IMR-90 (cell line): ENCODE measurements around the gene CCDC40. TPM values are rescaled to one million over a fixed set of nuclear protein-coding genes. Genes with fewer than 3 reads are reported as not detected.

Experiments used
- ATAC-seq: fragments of 200-7000 bp; cut with Tn5 transposase; 2 replicates; pipeline ENCODE4 v1.9.1; 2020; ENCODE audit warnings: low read depth, mild to moderate bottlenecking, moderate library complexity
- BruUV-seq: library from RNA; stranded (reverse); fragments of 400-500 nt; replicated peaks from 2 replicates; lab custom pipeline; 2021; lab: Mats Ljungman, UMichigan
- CTCF ChIA-PET: fragments of 300-600 bp; formaldehyde crosslinking; extraction: SDS; loops from one replicate; lab custom pipeline; 2021; ENCODE audit warnings: antibody characterized with exemption; lab: Yijun Ruan, JAX
- POLR2A ChIA-PET: fragments of 300-600 bp; sonication (Branson Sonifier 250); formaldehyde crosslinking; loops from one replicate; lab custom pipeline; 2022; ENCODE audit warnings: antibody characterized with exemption; ENCODE audit not compliant: unreplicated experiment; lab: Charles Lee
- DNase-seq: peaks from one replicate; pipeline ENCODE4 v3.0.0; 2013
- H2AFZ ChIP-seq: replicated peaks from 2 replicates; pipeline ENCODE3; 2013; ENCODE audit warnings: low read length, mild to moderate bottlenecking; ENCODE audit not compliant: poor library complexity
- H2AK5ac ChIP-seq: 2 replicates; pipeline ENCODE4 v1.6.1; 2013; ENCODE audit warnings: low read depth, low read length, inconsistent platforms
- H2AK9ac ChIP-seq: replicated peaks from 2 replicates; pipeline ENCODE3; 2013; ENCODE audit warnings: mild to moderate bottlenecking, low read depth, low read length, moderate library complexity; ENCODE audit not compliant: poor library complexity
- H2BK120ac ChIP-seq: 2 replicates; pipeline ENCODE4 v1.6.1; 2013; ENCODE audit warnings: low read depth, low read length, inconsistent platforms
- H2BK15ac ChIP-seq: 3 replicates; pipeline ENCODE4 v1.6.1; 2013; ENCODE audit warnings: low read depth, low read length, inconsistent platforms
- H2BK20ac ChIP-seq: 2 replicates; pipeline ENCODE4 v1.6.1; 2013; ENCODE audit warnings: low read depth, mild to moderate bottlenecking, inconsistent platforms, low read length, moderate library complexity
- H2BK5ac ChIP-seq: 2 replicates; pipeline ENCODE4 v1.6.1; 2013; ENCODE audit warnings: mild to moderate bottlenecking, low read depth, low read length, inconsistent platforms; ENCODE audit not compliant: poor library complexity, severe bottlenecking
- H3K14ac ChIP-seq: replicated peaks from 2 replicates; pipeline ENCODE4 v1.6.1; 2013; ENCODE audit warnings: low read depth, low read length, inconsistent platforms
- H3K18ac ChIP-seq: 2 replicates; pipeline ENCODE4 v1.6.1; 2013; ENCODE audit warnings: low read depth, low read length, control low read depth
- H3K23ac ChIP-seq: 2 replicates; pipeline ENCODE4 v1.6.1; 2013; ENCODE audit warnings: low read depth, low read length, inconsistent platforms
- H3K27ac ChIP-seq: 2 replicates; pipeline ENCODE4 v1.5.1; 2013; ENCODE audit warnings: mild to moderate bottlenecking, control low read depth, low read length; ENCODE audit not compliant: insufficient read depth
- H3K27me3 ChIP-seq: 2 replicates; pipeline ENCODE4 v1.6.1; 2013; ENCODE audit warnings: low read length; ENCODE audit not compliant: control insufficient read depth, insufficient read depth
- H3K36me3 ChIP-seq: 2 replicates; pipeline ENCODE4 v1.6.1; 2013; ENCODE audit warnings: low read length, mixed read lengths; ENCODE audit not compliant: control insufficient read depth, insufficient read depth
- H3K4ac ChIP-seq: 2 replicates; pipeline ENCODE4 v1.6.1; 2013; ENCODE audit warnings: low read depth, low read length, inconsistent platforms
- H3K4me1 ChIP-seq: 2 replicates; pipeline ENCODE4 v1.6.1; 2013; ENCODE audit warnings: low read length, mixed read lengths; ENCODE audit not compliant: control insufficient read depth, insufficient read depth
- H3K4me2 ChIP-seq: 2 replicates; pipeline ENCODE4 v1.6.1; 2013; ENCODE audit warnings: low read depth, mild to moderate bottlenecking, control low read depth, low read length, moderate library complexity
- H3K4me3 ChIP-seq: 2 replicates; pipeline ENCODE4 v1.5.1; 2013; ENCODE audit warnings: low read depth, mild to moderate bottlenecking, control low read depth, low read length, moderate library complexity; ENCODE audit not compliant: insufficient read depth
- H3K56ac ChIP-seq: 2 replicates; pipeline ENCODE4 v1.6.1; 2013; ENCODE audit warnings: low read length, inconsistent platforms; ENCODE audit not compliant: insufficient read depth; ENCODE audit errors: extremely low read depth
- H3K79me1 ChIP-seq, 2 experiments: 2 replicates each; pipeline ENCODE4 v1.6.1; 2013; ENCODE audit warnings: low read length in 2 of 2, inconsistent platforms in 1 of 2, low read depth in 1 of 2
- H3K9ac ChIP-seq: 2 replicates; pipeline ENCODE4 v1.6.1; 2013; ENCODE audit warnings: low read depth, low read length, control low read depth
- H3K9me1 ChIP-seq: 2 replicates; pipeline ENCODE4 v1.6.1; 2013; ENCODE audit warnings: low read length, inconsistent platforms; ENCODE audit not compliant: insufficient read depth
- H3K9me3 ChIP-seq: 2 replicates; pipeline ENCODE4 v1.6.1; 2013; ENCODE audit warnings: low read length; ENCODE audit not compliant: control insufficient read depth, insufficient read depth
- H4K20me1 ChIP-seq: 2 replicates; pipeline ENCODE4 v1.6.1; 2013; ENCODE audit warnings: low read length, inconsistent platforms; ENCODE audit not compliant: insufficient read depth
- H4K5ac ChIP-seq: 2 replicates; pipeline ENCODE4 v1.6.1; 2013; ENCODE audit warnings: mild to moderate bottlenecking, low read depth, low read length, control low read depth
- H4K8ac ChIP-seq, 2 experiments: 2 replicates each; pipeline ENCODE4 v1.6.1; 2013; ENCODE audit warnings: low read depth in 2 of 2, low read length in 2 of 2, control low read depth in 1 of 2, inconsistent platforms in 1 of 2
- H4K91ac ChIP-seq: 2 replicates; pipeline ENCODE4 v1.6.1; 2013; ENCODE audit warnings: low read depth, low read length, inconsistent platforms; ENCODE audit not compliant: insufficient read depth
- CEBPB ChIP-seq: IDR thresholded peaks from 2 replicates; pipeline ENCODE4 v1.6.1; 2012; ENCODE audit warnings: low read depth, low read length, improper control_type of control experiment
- CHD1 ChIP-seq: IDR thresholded peaks from 2 replicates; pipeline ENCODE4 v1.6.1; 2012; ENCODE audit warnings: low read depth, low read length, improper control_type of control experiment
- CTCF ChIP-seq: conservative IDR thresholded peaks from 2 replicates; pipeline ENCODE4 v1.5.1; 2012; ENCODE audit warnings: mild to moderate bottlenecking, low read depth, low read length, improper control_type of control experiment
- ELK1 ChIP-seq: fragments of 150-350 bp; IDR thresholded peaks from 2 replicates; pipeline ENCODE4 v1.6.1; 2016; ENCODE audit warnings: low read depth, mild to moderate bottlenecking, low read length, moderate library complexity, borderline replicate concordance
- FOS ChIP-seq: fragments of 150-350 bp; IDR thresholded peaks from 2 replicates; pipeline ENCODE4 v1.6.1; 2016; ENCODE audit warnings: low read depth, low read length
- MAFK ChIP-seq: IDR thresholded peaks from 2 replicates; pipeline ENCODE4 v1.6.1; 2012; ENCODE audit warnings: low read depth, low read length, improper control_type of control experiment
- MXI1 ChIP-seq: IDR thresholded peaks from 2 replicates; pipeline ENCODE4 v1.6.1; 2012; ENCODE audit warnings: low read depth, mild to moderate bottlenecking, low read length, moderate library complexity, borderline replicate concordance
- POLR2A ChIP-seq: IDR thresholded peaks from 2 replicates; pipeline ENCODE4 v1.6.1; 2012; ENCODE audit warnings: mild to moderate bottlenecking, low read depth, low read length
- RCOR1 ChIP-seq: IDR thresholded peaks from 2 replicates; pipeline ENCODE4 v1.6.1; 2012; ENCODE audit warnings: mild to moderate bottlenecking, low read length, improper control_type of control experiment; ENCODE audit not compliant: insufficient replicate concordance
- RFX5 ChIP-seq: IDR thresholded peaks from 2 replicates; pipeline ENCODE4 v1.8.0; 2012; ENCODE audit warnings: low read depth, mild to moderate bottlenecking, low read length, moderate library complexity
- SMC3 ChIP-seq: fragments of 150-350 bp; IDR thresholded peaks from 2 replicates; pipeline ENCODE4 v1.6.1; 2016; ENCODE audit warnings: low read depth, mild to moderate bottlenecking, antibody characterized with exemption, low read length, moderate library complexity
- WGBS, 2 experiments: methylation state at CpG; one replicate each; pipeline versions ENCODE4 v1.1.5 to v1.1.7; 2013; ENCODE audit warnings: missing lambda C conversion rate in 2 of 2; ENCODE audit not compliant: insufficient read length in 1 of 2; ENCODE audit errors: extremely low coverage in 2 of 2; 5-methylcytosine and 5-hydroxymethylcytosine counted together
- dilution Hi-C: fragments of 300-500 bp; cut with HindIII; formaldehyde crosslinking; loops from one replicate; pipeline ENCODE4 v1.14.3; 2018; ENCODE audit warnings: low sequenced_read_pairs; ENCODE audit not compliant: unreplicated experiment
- in situ Hi-C: fragments of 300-500 bp; cut with MboI; formaldehyde crosslinking; loops from 3 replicates; pipeline ENCODE4 v1.14.3; 2019; ENCODE audit warnings: low sequenced_read_pairs, inconsistent platforms, mixed read lengths
- intact Hi-C: fragments of 100-400 bp; cut with micrococcal nuclease; formaldehyde crosslinking; loops from 2 replicates; pipeline ENCODE4 v1.10.0; 2022
- polyA plus RNA-seq, 3 experiments: library from polyadenylated mRNA; depleted of rRNA; stranded (reverse); fragments of >200 nt; gene quantifications; 2 replicates each; pipeline ENCODE4 v1.2.3, GENCODE V29; 2012; ENCODE audit warnings: low replicate concordance in 1 of 3
- total RNA-seq: library from RNA; depleted of rRNA; stranded (reverse); fragments of >200 nt; gene quantifications from 2 replicates; pipeline ENCODE4 v1.2.3, GENCODE V29; 2012
- TF ChIP-seq, protein P1 (sequence below): fragments of 150-350 bp; IDR thresholded peaks from 2 replicates; pipeline ENCODE4 v1.6.1; 2017; ENCODE audit warnings: mild to moderate bottlenecking, antibody characterized with exemption, low read length, low read depth

The CCDC40 gene
- total and polyA plus RNA-seq, 2 of the 4 experiments (the other 2 are of a cell fraction) = 0.90 to 4.7 TPM

DNA sequence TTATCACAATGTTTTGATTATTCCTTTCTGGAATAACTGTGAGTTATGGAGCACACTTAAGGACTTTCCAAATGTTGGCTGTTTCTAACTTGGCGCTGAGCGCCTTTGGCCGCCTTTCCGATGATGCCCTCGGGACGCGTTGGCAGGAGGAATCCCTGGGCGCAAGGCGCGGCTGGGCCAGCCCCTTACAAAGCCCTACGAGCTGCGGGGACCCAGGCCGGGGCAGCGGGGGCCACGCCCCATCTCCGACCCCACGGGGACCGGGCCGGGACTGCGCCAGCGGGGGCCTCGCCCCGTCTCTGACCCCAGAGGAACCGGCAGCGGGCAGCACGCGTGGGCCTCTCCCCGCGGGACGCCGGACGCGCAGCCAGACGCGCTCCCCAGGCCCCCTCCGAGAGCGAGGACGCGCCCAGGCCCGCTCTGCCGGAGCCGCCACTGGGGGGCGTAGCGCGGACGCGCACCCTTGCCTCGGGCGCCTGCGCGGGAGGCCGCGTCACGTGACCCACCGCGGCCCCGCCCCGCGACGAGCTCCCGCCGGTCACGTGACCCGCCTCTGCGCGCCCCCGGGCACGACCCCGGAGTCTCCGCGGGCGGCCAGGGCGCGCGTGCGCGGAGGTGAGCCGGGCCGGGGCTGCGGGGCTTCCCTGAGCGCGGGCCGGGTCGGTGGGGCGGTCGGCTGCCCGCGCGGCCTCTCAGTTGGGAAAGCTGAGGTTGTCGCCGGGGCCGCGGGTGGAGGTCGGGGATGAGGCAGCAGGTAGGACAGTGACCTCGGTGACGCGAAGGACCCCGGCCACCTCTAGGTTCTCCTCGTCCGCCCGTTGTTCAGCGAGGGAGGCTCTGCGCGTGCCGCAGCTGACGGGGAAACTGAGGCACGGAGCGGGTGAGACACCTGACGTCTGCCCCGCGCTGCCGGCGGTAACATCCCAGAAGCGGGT lies 64.8 kb downstream of the CCDC40 start, which contains the start of gene GAA:
Gene GAA, plus strand, starts transcription at position 571 of the 935 bp plus-strand sequence. CDS start 3,006 bp downstream, outside the sequence.
- POLR2A ChIA-PET = interaction anchor here (0.9 to 1.0 kb wide), 3 partner anchors 13 to 44 kb away, joined by 3 read pairs; no protein-coding TSS in a partner anchor
- H3K27ac ChIP-seq = peak within 1 kb of the TSS; percentile 76
- no peaks in the 10 kb centered on the region for H3K27me3 ChIP-seq
- in situ Hi-C loops (no loop called here), intact Hi-C loops (loop anchor here (1.0 to 5.0 kb wide), 2 partner anchors 46 to 93 kb away; partner anchors contain the start of gene EIF4A3), dilution Hi-C loops (no loop called here)
- peak within 1 kb of the TSS; percentile 87 for H3K56ac ChIP-seq
- H4K20me1 ChIP-seq = no peaks in the 10 kb centered on the region
- H3K18ac ChIP-seq = peak within 1 kb of the TSS; percentile 88
- H2BK15ac ChIP-seq = no peak within 1 kb of the TSS
- CTCF ChIA-PET = interaction anchor here (0.5 to 1.5 kb wide), 16 partner anchors 8 to 270 kb away, joined by 3 to 14 read pairs (median 4); no protein-coding TSS in a partner anchor
- peak within 1 kb of the TSS; percentile 95 for H3K9ac ChIP-seq
- ATAC-seq (peak; percentile 92), DNase-seq (peak; percentile 76)
- H3K4me1 ChIP-seq = peaks cover 6% of the 10 kb centered on the region
- peak within 1 kb of the TSS; percentile 97 for H4K5ac ChIP-seq
- H3K9me3 ChIP-seq = no peaks in the 10 kb centered on the region
- H3K14ac ChIP-seq = peak within 1 kb of the TSS; percentile 92
- H3K4me3 ChIP-seq = peak within 1 kb of the TSS; percentile 98
- peak within 1 kb of the TSS; percentile 75 for H4K91ac ChIP-seq
- WGBS, 2 experiments = 2% methylated on average over 50 of the region's 114 CpGs; no CpG with 5 or more reads in 1 of the 2 experiments
- H3K4me2 ChIP-seq = peak within 1 kb of the TSS; percentile 98
- H3K79me1 ChIP-seq = peaks cover 0 to 14% of the 10 kb centered on the region in 2 experiments; a peak in 3 of 4 replicates
- peak within 1 kb of the TSS; percentile 96 for H3K23ac ChIP-seq
- no peaks in the 10 kb centered on the region for H3K36me3 ChIP-seq
- H2AFZ ChIP-seq = peak within 1 kb of the TSS; percentile 99
- BruUV-seq = no TSS peak
- H2BK5ac ChIP-seq = peak within 1 kb of the TSS; percentile 76
- peak within 1 kb of the TSS; percentile 93 for H3K4ac ChIP-seq
- H3K9me1 ChIP-seq = peaks cover 8% of the 10 kb centered on the region
- peak within 1 kb of the TSS; percentile 94 for H2AK5ac ChIP-seq
- H2BK120ac ChIP-seq = peak within 1 kb of the TSS; percentile 25; the same call in 1 of the 2 replicates
- peak within 1 kb of the TSS; percentile 97 for H2AK9ac ChIP-seq
- no peak within 1 kb of the TSS for H2BK20ac ChIP-seq
- peak within 1 kb of the TSS; percentile 94 to 95 for H4K8ac ChIP-seq
- TF ChIP-seq RCOR1 = no peak
- TF ChIP-seq CHD1 = no peak
- peak; percentile 64; the same call in 1 of the 2 replicates for TF ChIP-seq FOS
- no peak for TF ChIP-seq MXI1
- TF ChIP-seq MAFK = no peak
- TF ChIP-seq RFX5 = no peak
- TF ChIP-seq POLR2A = peak; percentile 50; the same call in 1 of the 2 replicates
- TF ChIP-seq, protein P1, sequence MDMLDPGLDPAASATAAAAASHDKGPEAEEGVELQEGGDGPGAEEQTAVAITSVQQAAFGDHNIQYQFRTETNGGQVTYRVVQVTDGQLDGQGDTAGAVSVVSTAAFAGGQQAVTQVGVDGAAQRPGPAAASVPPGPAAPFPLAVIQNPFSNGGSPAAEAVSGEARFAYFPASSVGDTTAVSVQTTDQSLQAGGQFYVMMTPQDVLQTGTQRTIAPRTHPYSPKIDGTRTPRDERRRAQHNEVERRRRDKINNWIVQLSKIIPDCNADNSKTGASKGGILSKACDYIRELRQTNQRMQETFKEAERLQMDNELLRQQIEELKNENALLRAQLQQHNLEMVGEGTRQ = peak; percentile 100
- peak; percentile 91 for TF ChIP-seq CTCF
- TF ChIP-seq ELK1 = no peak
- peak; percentile 46 for TF ChIP-seq SMC3
- no peak for TF ChIP-seq CEBPB
